DND-41 (cell line): Measurements from ENCODE around the gene CEP152.
"Not testable (repeated sequence)": the region's sequence is repeated elsewhere in the genome, so short reads cannot be mapped to it uniquely, and the experiment has no call there.

ENCODE experiments used
- ATAC-seq: fragments of 200-7000 bp; cut with Tn5 transposase; 3 replicates; pipeline ENCODE4 v1.9.1; 2021; ENCODE audit warnings: low read depth; ENCODE audit not compliant: insufficient read depth
- DNase-seq: peaks from one replicate; pipeline ENCODE4 v3.0.0-alpha.2; 2020
- H2AFZ ChIP-seq: 2 replicates; pipeline ENCODE4 v1.6.0; 2012; ENCODE audit warnings: low read depth, low read length
- H3K27ac ChIP-seq: 2 replicates; pipeline ENCODE4 v1.5.1; 2012; ENCODE audit warnings: low read length, inconsistent platforms
- H3K27me3 ChIP-seq: fragments of 200-600 bp; sonication (generic); 2 replicates; pipeline ENCODE4 v1.6.0; 2012; ENCODE audit warnings: low read length, mild to moderate bottlenecking, inconsistent platforms; ENCODE audit not compliant: insufficient read depth, poor library complexity
- H3K36me3 ChIP-seq: 2 replicates; pipeline ENCODE4 v1.5.1; 2012; ENCODE audit warnings: low read length, inconsistent platforms; ENCODE audit not compliant: insufficient read depth
- H3K4me1 ChIP-seq: 2 replicates; pipeline ENCODE4 v1.5.1; 2012; ENCODE audit warnings: mild to moderate bottlenecking, low read length; ENCODE audit not compliant: insufficient read depth
- H3K4me2 ChIP-seq: 2 replicates; pipeline ENCODE4 v1.6.0; 2012; ENCODE audit warnings: mild to moderate bottlenecking, moderate library complexity, low read length, inconsistent platforms; ENCODE audit not compliant: insufficient read depth
- H3K4me3 ChIP-seq, 2 experiments: fragments of 200-600 bp in 1 of 2; shearing (Covaris generic) in 1 of 2; 2 replicates each; pipeline ENCODE4 v1.5.1; 2012 to 2016; ENCODE audit warnings: inconsistent platforms in 2 of 2, low read length in 2 of 2, mild to moderate bottlenecking in 2 of 2, low read depth in 1 of 2, moderate library complexity in 1 of 2
- H3K79me2 ChIP-seq: 2 replicates; pipeline ENCODE4 v1.6.0; 2012; ENCODE audit warnings: low read length, inconsistent platforms; ENCODE audit not compliant: insufficient read depth
- H3K9ac ChIP-seq: 2 replicates; pipeline ENCODE4 v1.6.0; 2012; ENCODE audit warnings: low read depth, mild to moderate bottlenecking, inconsistent platforms, low read length, moderate library complexity
- H3K9me3 ChIP-seq: 2 replicates; pipeline ENCODE4 v1.5.1; 2012; ENCODE audit warnings: low read length, moderate library complexity, mild to moderate bottlenecking, inconsistent platforms; ENCODE audit not compliant: insufficient read depth, severe bottlenecking
- H4K20me1 ChIP-seq: 2 replicates; pipeline ENCODE4 v1.6.0; 2012; ENCODE audit warnings: low read length; ENCODE audit not compliant: insufficient read depth
- EZH2 ChIP-seq: IDR thresholded peaks from 3 replicates; pipeline ENCODE4 v1.6.1; 2012; ENCODE audit warnings: borderline replicate concordance, low read depth, mild to moderate bottlenecking, moderate library complexity, low read length, inconsistent platforms; ENCODE audit not compliant: severe bottlenecking
- TF ChIP-seq, protein P1 (sequence below): IDR thresholded peaks from 2 replicates; pipeline ENCODE4 v1.5.1; 2012; ENCODE audit warnings: borderline replicate concordance, low read length, moderate library complexity, mild to moderate bottlenecking; ENCODE audit not compliant: poor library complexity, severe bottlenecking; ENCODE audit errors: extremely low read depth

Gene CEP152

DNA sequence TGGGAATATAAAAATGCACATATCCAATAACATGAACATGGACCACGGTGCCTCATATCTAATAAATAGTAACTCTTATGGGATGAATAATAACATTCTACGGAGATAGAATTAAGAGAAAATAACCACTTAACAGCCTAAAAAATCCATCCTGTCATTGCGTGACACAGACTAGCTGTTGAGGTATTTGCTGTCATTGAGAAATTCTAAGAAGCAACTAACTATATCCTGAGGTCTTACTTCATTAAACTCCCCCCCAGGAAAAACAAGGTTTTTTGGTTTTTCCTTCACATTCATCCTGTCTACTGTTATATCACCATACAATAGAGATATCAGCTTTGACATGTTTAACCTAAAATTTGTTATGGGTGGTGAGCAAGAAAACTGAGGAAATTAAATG lies 14.3 kb downstream of the CEP152 start:
- no peaks in the 10 kb centered on the region for H3K4me1 ChIP-seq
- ATAC-seq = no peak
- peaks cover 33% of the 10 kb centered on the region for H3K79me2 ChIP-seq
- peaks cover 5% of the 10 kb centered on the region; the same call in 1 of the 2 replicates for H4K20me1 ChIP-seq
- H3K4me2 ChIP-seq = no peak overlapping the region
- no peak for DNase-seq
- H3K27me3 ChIP-seq = no peaks in the 10 kb centered on the region
- H3K9ac ChIP-seq = no peak overlapping the region
- H3K27ac ChIP-seq = no peak overlapping the region
- peaks cover 54% of the 10 kb centered on the region for H3K36me3 ChIP-seq
- H3K4me3 ChIP-seq = no peak overlapping the region
- no peak overlapping the region for H2AFZ ChIP-seq
- TF ChIP-seq, protein P1, sequence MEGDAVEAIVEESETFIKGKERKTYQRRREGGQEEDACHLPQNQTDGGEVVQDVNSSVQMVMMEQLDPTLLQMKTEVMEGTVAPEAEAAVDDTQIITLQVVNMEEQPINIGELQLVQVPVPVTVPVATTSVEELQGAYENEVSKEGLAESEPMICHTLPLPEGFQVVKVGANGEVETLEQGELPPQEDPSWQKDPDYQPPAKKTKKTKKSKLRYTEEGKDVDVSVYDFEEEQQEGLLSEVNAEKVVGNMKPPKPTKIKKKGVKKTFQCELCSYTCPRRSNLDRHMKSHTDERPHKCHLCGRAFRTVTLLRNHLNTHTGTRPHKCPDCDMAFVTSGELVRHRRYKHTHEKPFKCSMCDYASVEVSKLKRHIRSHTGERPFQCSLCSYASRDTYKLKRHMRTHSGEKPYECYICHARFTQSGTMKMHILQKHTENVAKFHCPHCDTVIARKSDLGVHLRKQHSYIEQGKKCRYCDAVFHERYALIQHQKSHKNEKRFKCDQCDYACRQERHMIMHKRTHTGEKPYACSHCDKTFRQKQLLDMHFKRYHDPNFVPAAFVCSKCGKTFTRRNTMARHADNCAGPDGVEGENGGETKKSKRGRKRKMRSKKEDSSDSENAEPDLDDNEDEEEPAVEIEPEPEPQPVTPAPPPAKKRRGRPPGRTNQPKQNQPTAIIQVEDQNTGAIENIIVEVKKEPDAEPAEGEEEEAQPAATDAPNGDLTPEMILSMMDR = no peak
- TF ChIP-seq EZH2 = no peak
- no peaks in the 10 kb centered on the region for H3K9me3 ChIP-seq

DNA sequence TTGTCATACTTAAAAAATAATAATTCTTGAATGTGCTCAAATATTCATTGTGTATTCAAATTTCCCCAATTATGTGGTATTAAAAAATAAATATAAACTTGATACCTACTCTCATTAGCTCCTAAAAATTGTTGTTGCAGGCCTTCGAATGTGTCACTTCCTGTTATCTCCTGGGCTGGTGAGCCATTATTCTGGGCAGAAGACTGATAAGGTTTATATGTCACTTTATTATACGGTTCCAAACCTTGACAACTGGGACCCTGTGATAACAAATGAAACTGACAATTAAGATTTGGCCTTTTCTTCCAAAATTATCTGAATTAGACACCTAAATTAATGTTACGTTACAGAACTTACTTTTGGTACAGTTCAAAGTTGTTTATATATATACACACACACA lies 15.0 kb downstream of the CEP152 start:
- H3K9me3 ChIP-seq = no peaks in the 10 kb centered on the region
- H3K4me1 ChIP-seq = no peaks in the 10 kb centered on the region
- peaks cover 27% of the 10 kb centered on the region for H3K79me2 ChIP-seq
- no peaks in the 10 kb centered on the region; the same call in 1 of the 2 replicates for H4K20me1 ChIP-seq
- H3K9ac ChIP-seq = no peak overlapping the region
- no peak overlapping the region for H3K4me2 ChIP-seq
- no peak overlapping the region for H3K4me3 ChIP-seq
- ATAC-seq = no peak
- H3K27ac ChIP-seq = no peak overlapping the region
- TF ChIP-seq, protein P1 = no peak
- no peak for TF ChIP-seq EZH2
- no peak overlapping the region for H2AFZ ChIP-seq
- peaks cover 54% of the 10 kb centered on the region for H3K36me3 ChIP-seq
- H3K27me3 ChIP-seq = no peaks in the 10 kb centered on the region
- DNase-seq = no peak

DNA sequence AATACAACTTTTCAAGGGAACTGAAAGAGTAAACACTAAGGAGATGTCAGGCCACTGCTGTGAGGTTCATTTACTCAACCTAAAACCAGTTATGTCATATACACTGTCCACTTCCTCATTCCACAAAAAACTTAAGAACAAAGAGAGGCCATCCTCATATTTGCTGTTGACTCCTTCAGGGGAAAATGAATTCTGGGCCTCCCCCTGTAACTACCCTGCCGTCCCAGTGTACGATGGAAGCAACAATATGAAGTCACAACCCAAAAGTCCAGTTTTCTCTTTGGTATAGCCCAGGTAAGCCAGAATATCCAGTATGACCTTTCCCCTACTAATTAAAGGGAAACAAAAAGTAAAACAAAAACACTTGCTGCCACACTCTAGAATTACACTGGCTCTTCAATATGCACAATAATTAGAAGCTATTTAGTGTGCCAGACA lies 16.2 kb downstream of the CEP152 start:
- H3K27me3 ChIP-seq = no peaks in the 10 kb centered on the region
- no peak overlapping the region for H2AFZ ChIP-seq
- no peak overlapping the region for H3K9ac ChIP-seq
- no peak overlapping the region for H3K27ac ChIP-seq
- peaks cover 65% of the 10 kb centered on the region for H3K36me3 ChIP-seq
- TF ChIP-seq, protein P1 = no peak
- TF ChIP-seq EZH2 = no peak
- no peaks in the 10 kb centered on the region for H3K9me3 ChIP-seq
- H3K4me2 ChIP-seq = no peak overlapping the region
- ATAC-seq (no peak), DNase-seq (no peak)
- no peaks in the 10 kb centered on the region for H3K4me1 ChIP-seq
- no peak overlapping the region for H3K4me3 ChIP-seq
- H4K20me1 ChIP-seq = no peaks in the 10 kb centered on the region; the same call in 1 of the 2 replicates
- peaks cover 15% of the 10 kb centered on the region for H3K79me2 ChIP-seq

DNA sequence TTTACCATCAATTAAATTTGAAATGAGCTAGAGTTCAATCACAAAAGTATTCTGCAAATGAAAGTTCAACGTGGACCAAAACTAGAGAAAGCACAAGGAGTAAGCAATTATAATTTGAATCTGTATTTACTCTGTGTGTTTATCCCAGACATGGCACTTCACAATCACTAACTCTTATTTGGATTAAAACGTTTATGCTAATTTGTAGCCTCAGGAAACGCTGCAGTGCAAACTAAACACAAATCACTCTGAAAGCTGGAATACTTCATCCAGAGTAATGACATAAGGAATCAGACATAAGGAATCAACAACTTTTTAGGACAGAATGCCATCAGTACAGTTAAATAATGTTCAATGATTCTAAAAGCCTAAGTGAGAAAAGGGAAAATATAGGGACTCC lies 18.5 kb downstream of the CEP152 start:
- Histone ChIP-seq H2AFZ (no peak overlapping the region), H3K4me1 (no peaks in the 10 kb centered on the region), H4K20me1 (no peaks in the 10 kb centered on the region), H3K27ac (no peak overlapping the region), H3K27me3 (no peaks in the 10 kb centered on the region), H3K9ac (no peak overlapping the region), H3K4me3 (no peak overlapping the region), H3K4me2 (no peak overlapping the region), H3K9me3 (no peaks in the 10 kb centered on the region), H3K79me2 (no peaks in the 10 kb centered on the region), H3K36me3 (peaks cover 77% of the 10 kb centered on the region)
- TF ChIP-seq, protein P1 = no peak
- TF ChIP-seq EZH2 = no peak
- ATAC-seq = no peak
- no peak for DNase-seq

DNA sequence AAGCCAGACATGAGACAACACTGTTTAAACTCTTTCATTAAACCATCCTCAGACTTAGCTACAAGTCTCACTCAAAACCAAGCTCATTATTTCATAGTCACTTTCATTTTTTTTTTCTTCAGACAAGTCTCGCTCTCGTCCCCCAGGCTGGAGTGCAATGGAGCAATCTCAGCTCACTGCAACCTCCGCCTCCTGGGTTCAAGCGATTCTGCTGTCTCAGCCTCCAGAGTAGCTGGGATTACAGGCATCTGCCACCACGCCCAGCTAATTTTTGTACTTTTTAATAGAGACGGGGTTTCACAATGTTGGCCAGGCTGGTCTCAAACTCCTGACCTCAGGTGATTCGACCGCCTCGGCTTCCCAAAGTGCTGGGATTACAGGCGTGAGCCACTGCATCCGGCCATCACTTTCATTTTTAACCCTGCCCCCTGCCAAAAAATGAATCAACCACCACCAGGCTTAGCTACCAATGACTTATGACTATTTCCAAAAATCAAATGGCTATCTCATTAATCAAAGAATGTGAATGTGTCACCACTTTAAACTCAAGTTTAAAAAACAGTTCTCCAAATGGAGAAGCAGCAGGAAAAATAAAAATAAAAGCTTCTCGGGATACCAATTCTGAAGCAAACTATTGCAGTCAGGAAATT lies 20.3 kb downstream of the CEP152 start:
- not testable (repeated sequence) for H3K27ac ChIP-seq, H3K4me2 ChIP-seq, H3K9me3 ChIP-seq, H4K20me1 ChIP-seq, ATAC-seq, H3K27me3 ChIP-seq, H2AFZ ChIP-seq, H3K4me1 ChIP-seq, H3K79me2 ChIP-seq, H3K9ac ChIP-seq, DNase-seq, H3K4me3 ChIP-seq
- peaks cover 73% of the 10 kb centered on the region for H3K36me3 ChIP-seq
